GM21447 (cell line): ENCODE results near the gene USH1C.
A peak's percentile ranks its signal among the peaks of the same experiment; 100 is the strongest.

ENCODE experiments used
- ATAC-seq: cut with Tn5 transposase; IDR thresholded peaks from one replicate; pipeline ENCODE4 v1.9.1; 2021; ENCODE audit not compliant: unreplicated experiment

Gene USH1C

GRCh38 chr11:17528906-17529843 lies 15.0 kb downstream of the USH1C start:
- no peak for ATAC-seq

- ATAC-seq: peak; percentile 67
These were observed 16.0 kb downstream of the USH1C start for GRCh38 chr11:17528181-17528691.

- ATAC-seq: no peak
These were observed 16.6 kb downstream of the USH1C start for GRCh38 chr11:17527628-17527995.

- no peak for ATAC-seq
These were observed 17.1 kb downstream of the USH1C start for GRCh38 chr11:17526931-17527627.

- ATAC-seq: no peak
These were observed 17.9 kb downstream of the USH1C start for GRCh38 chr11:17526326-17526725.

GRCh38 chr11:17525570-17525969 lies 18.6 kb downstream of the USH1C start:
- ATAC-seq: no peak

GRCh38 chr11:17524221-17524620 lies 20.0 kb downstream of the USH1C start:
- ATAC-seq: no peak

GRCh38 chr11:17522655-17523054 lies 21.6 kb downstream of the USH1C start:
- no peak for ATAC-seq

GRCh38 chr11:17521106-17521900 lies 22.9 kb downstream of the USH1C start:
- no peak for ATAC-seq

GRCh38 chr11:17519061-17519885 lies 24.9 kb downstream of the USH1C start:
- no peak for ATAC-seq

GRCh38 chr11:17518366-17518765 lies 25.9 kb downstream of the USH1C start:
- no peak for ATAC-seq

GRCh38 chr11:17517186-17517585 lies 27.0 kb downstream of the USH1C start:
- ATAC-seq: no peak

- ATAC-seq: no peak
These were observed 27.6 kb downstream of the USH1C start for GRCh38 chr11:17516551-17517150.

- no peak for ATAC-seq
These were observed 28.6 kb downstream of the USH1C start for GRCh38 chr11:17515443-17516176.

- ATAC-seq: no peak
These were observed 29.7 kb downstream of the USH1C start for GRCh38 chr11:17514476-17514875.

GRCh38 chr11:17513853-17514252 lies 30.4 kb downstream of the USH1C start:
- ATAC-seq: no peak

- ATAC-seq: no peak
These were observed 32.1 kb downstream of the USH1C start for GRCh38 chr11:17512101-17512500.

GRCh38 chr11:17511571-17511970 lies 32.6 kb downstream of the USH1C start:
- no peak for ATAC-seq

- no peak for ATAC-seq
These were observed 33.6 kb downstream of the USH1C start for GRCh38 chr11:17510507-17511206.
